Heart right ventricle (tissue), 16 donors: ENCODE results near the gene CEP170. TPM values are rescaled to one million over a fixed set of nuclear protein-coding genes. Genes with fewer than 3 reads are reported as not detected.

Experiments
- ATAC-seq, 8 donors: fragments of 200-7000 bp; cut with Tn5 transposase; one replicate each; pipeline ENCODE4 v1.9.1; 2020; ENCODE audit warnings: mild to moderate bottlenecking in 8 of 8, moderate library complexity in 8 of 8, moderate number of reproducible peaks in 1 of 8
- DNase-seq, 2 donors: peaks; one replicate each; pipeline ENCODE4 v3.0.0-alpha.2; 2020
- H3K27ac ChIP-seq, 10 donors: fragments of 200-600 bp; sonication (generic) in 2 of 10; one replicate each; pipeline versions ENCODE4 v1.5.0 to v1.8.0; 2020 to 2022; ENCODE audit warnings: mild to moderate bottlenecking in 3 of 10
- H3K27me3 ChIP-seq, 7 donors: fragments of 200-600 bp; one replicate each; pipeline ENCODE4 v1.8.0; 2021 to 2022; ENCODE audit warnings: mild to moderate bottlenecking in 2 of 7
- H3K36me3 ChIP-seq, 9 donors: fragments of 200-600 bp; sonication (generic) in 1 of 9; one replicate each; pipeline versions ENCODE4 v1.5.0 to v1.8.0; 2020 to 2022; ENCODE audit warnings: mild to moderate bottlenecking in 2 of 9
- H3K4me1 ChIP-seq, 9 donors: fragments of 200-600 bp; sonication (generic) in 1 of 9; one replicate each; pipeline versions ENCODE4 v1.5.0 to v1.8.0; 2020 to 2022; ENCODE audit warnings: mild to moderate bottlenecking in 4 of 9
- H3K4me3 ChIP-seq, 10 donors: fragments of 200-600 bp; sonication (generic) in 2 of 10; one replicate each; pipeline versions ENCODE4 v1.5.0 to v1.8.0; 2020 to 2022; ENCODE audit warnings: mild to moderate bottlenecking in 7 of 10, moderate library complexity in 2 of 10
- H3K9me3 ChIP-seq, 11 donors: fragments of 200-600 bp in 10 of 11; sonication (generic) in 2 of 11; one replicate each; pipeline versions ENCODE4 v1.5.0 to v1.8.0; 2013 to 2022; ENCODE audit warnings: mild to moderate bottlenecking in 2 of 11, control low read depth in 1 of 11, moderate library complexity in 1 of 11
- CTCF ChIP-seq, 9 donors: fragments of 200-600 bp; sonication (generic) in 2 of 9; IDR thresholded peaks; one replicate each; pipeline versions ENCODE4 v1.5.0 to v1.8.0; 2021 to 2022; ENCODE audit warnings: antibody characterized with exemption in 9 of 9, mild to moderate bottlenecking in 5 of 9, moderate library complexity in 1 of 9
- WGBS, 2 donors: extraction: QIAGEN DNeasy Blood & Tissue Kit; methylation state at CpG; one replicate each; pipeline ENCODE4 v1.1.7; 2013; ENCODE audit warnings: inconsistent platforms in 1 of 2; 5-methylcytosine and 5-hydroxymethylcytosine counted together
- intact Hi-C, 10 donors: fragments of 100-400 bp; cut with DNase I; formaldehyde crosslinking; loops; one replicate each; pipeline versions ENCODE4 v1.11.1 to v1.14.2; 2022
- polyA plus RNA-seq, 2 donors: library from polyadenylated mRNA; stranded (reverse); fragments of 200-250 nt; gene quantifications; one replicate each; pipeline ENCODE4 v1.2.3, GENCODE V29; 2013
- total RNA-seq, 10 donors: library from RNA; stranded (reverse); fragmentation: NEBNext Ultra II Directional in 3 of 10; extraction: Animal tissue kit (Norgen Biotek cat#: 25700) in 3 of 10; gene quantifications; one replicate each; pipeline versions ENCODE4 v1.2.1 to v1.2.4, GENCODE V29; 2021 to 2023
- donor health status: Arrhythmogenic right ventricular cardiomyopathy.
- donor health status: ischemic (EF 13 %, LVEDD 7.1; RV severe dilation, severe dysfunction).
- donor health status: healthy with polysubstance abuse.
- donor health status: DM: no; HTN: yes; CAD: no.
- donor health status: DM: no; HTN: no; CAD: no.
- donor health status: ischemic (EF 25% LVEDD 6.9; RV normal size, moderate dysfunction).
- donor health status: ischemic (EF 25% LVEDD 5.7; RV mildly dilated, moderate dysfunction).
- donor health status: healthy.
- donor health status: DM: yes; HTN: yes; CAD: no.
- donor health status: Ischemic cardiomyopathy.
- donor health status: ischemic (EF 35%, LVEDD 5.7; RV mildly dilated, moderate dysfunction).
- donor health status: nonischemic (EF 11% LVEDD 7.7; RV severe dilation, severe dysfunction).
- donor health status: DM: yes; HTN: yes; CAD: no.
- donor health status: PGD.
- donor health status: ischemic (EF 29% LVEDD 5.4; RV normal size, mild dysfunction).
- donor health status: nonischemic (EF 23%, LVEDD 6.1; RV moderate dilation, normal function).

CEP170 gene
- total and polyA plus RNA-seq, 12 donors = 7.3 to 75.5 (median 50.4) TPM

- Histone ChIP-seq H3K27ac (no peak overlapping the region), H3K4me3 (no peak overlapping the region), H3K27me3 (no peaks in the 10 kb centered on the region), H3K4me1 (peaks cover 0 to 43% (median 15%) of the 10 kb centered on the region in 9 donors), H3K36me3 (peaks cover 0 to 25% (median 6%) of the 10 kb centered on the region in 9 donors), H3K9me3 (peaks cover 0 to 40% (median 28%) of the 10 kb centered on the region in 11 donors)
- TF ChIP-seq CTCF (IDR thresholded peaks at IDR 0.05) = no peak
- DNase-seq = no peak
- 71 to 98% methylated on average over 1 of the region's 1 CpG for WGBS, 2 donors
- intact Hi-C loops = no loop called here
- no peak for ATAC-seq
Measured at GRCh38 chr1:243229526-243229925, 25.6 kb downstream of the CEP170 start.

GRCh38 chr1:243227622-243228021, 27.5 kb downstream of the CEP170 start:
- WGBS, 2 donors = 88 to 91% methylated on average over 2 of the region's 2 CpGs
- Histone ChIP-seq H3K9me3 (peaks cover 0 to 39% (median 28%) of the 10 kb centered on the region in 11 donors), H3K4me3 (no peak overlapping the region), H3K27me3 (no peaks in the 10 kb centered on the region), H3K36me3 (peaks cover 0 to 41% (median 12%) of the 10 kb centered on the region in 9 donors), H3K27ac (no peak overlapping the region), H3K4me1 (peaks cover 0 to 35% (median 8%) of the 10 kb centered on the region in 9 donors)
- no peak for ATAC-seq
- intact Hi-C loops = no loop called here
- no peak for DNase-seq
- TF ChIP-seq CTCF (IDR thresholded peaks at IDR 0.05) = no peak

GRCh38 chr1:243218059-243218458, 37.0 kb downstream of the CEP170 start:
- Histone ChIP-seq H3K4me3 (no peak overlapping the region), H3K36me3 (peaks cover 0 to 67% (median 21%) of the 10 kb centered on the region in 9 donors), H3K4me1 (peaks cover 0 to 29% (median 7%) of the 10 kb centered on the region in 9 donors), H3K27me3 (no peaks in the 10 kb centered on the region), H3K27ac (no peak overlapping the region), H3K9me3 (peaks cover 0 to 6% (median 0%) of the 10 kb centered on the region in 11 donors)
- intact Hi-C loops = loop anchor here in 1 of 10 donors (5.0 kb wide), 1 partner anchor 34 kb away; no protein-coding TSS in a partner anchor
- DNase-seq = no peak
- ATAC-seq = peak in 3 of 8 donors; percentile 29 to 57 (median 51)
- TF ChIP-seq CTCF (IDR thresholded peaks at IDR 0.05) = no peak

- no peak for DNase-seq
- ATAC-seq = no peak
- Histone ChIP-seq H3K4me1 (peaks cover 0 to 36% (median 12%) of the 10 kb centered on the region in 9 donors), H3K36me3 (peaks cover 0 to 60% (median 20%) of the 10 kb centered on the region in 9 donors), H3K27ac (no peak overlapping the region), H3K9me3 (peaks cover 0 to 6% (median 0%) of the 10 kb centered on the region in 11 donors), H3K4me3 (no peak overlapping the region), H3K27me3 (no peaks in the 10 kb centered on the region)
- TF ChIP-seq CTCF (IDR thresholded peaks at IDR 0.05) = no peak
- 81 to 82% methylated on average over 2 of the region's 2 CpGs for WGBS, 2 donors
- intact Hi-C loops = loop anchor here in 1 of 10 donors (5.0 kb wide), 1 partner anchor 35 kb away; no protein-coding TSS in a partner anchor
Measured at GRCh38 chr1:243217349-243217748, 37.7 kb downstream of the CEP170 start.
